GM18526 (cell line): Measurements from ENCODE around the gene MRPL41.
A peak's percentile ranks its signal among the peaks of the same experiment; 100 is the strongest.

ENCODE experiments used
- POLR2A ChIP-seq: IDR thresholded peaks from 3 replicates; pipeline ENCODE4 v1.6.1; 2011; ENCODE audit not compliant: insufficient read length; ENCODE audit errors: extremely low read depth

The MRPL41 gene

GRCh38 chr9:137579259-137579604, 27.6 kb downstream of the MRPL41 start:
- TF ChIP-seq POLR2A: no peak

- no peak for TF ChIP-seq POLR2A
These were observed 28.7 kb downstream of the MRPL41 start for GRCh38 chr9:137580209-137580953.

- no peak for TF ChIP-seq POLR2A
These were observed 29.3 kb downstream of the MRPL41 start for GRCh38 chr9:137580954-137581322.

GRCh38 chr9:137581361-137582285, 29.9 kb downstream of the MRPL41 start:
- no peak for TF ChIP-seq POLR2A

- TF ChIP-seq POLR2A: no peak
These were observed 30.7 kb downstream of the MRPL41 start for GRCh38 chr9:137582286-137582860.

- TF ChIP-seq POLR2A: no peak
These were observed 31.7 kb downstream of the MRPL41 start for GRCh38 chr9:137583347-137583746.

GRCh38 chr9:137583957-137584356, 32.3 kb downstream of the MRPL41 start:
- no peak for TF ChIP-seq POLR2A

GRCh38 chr9:137586854-137587253, 35.2 kb downstream of the MRPL41 start:
- no peak for TF ChIP-seq POLR2A

GRCh38 chr9:137588311-137588710, 36.6 kb downstream of the MRPL41 start:
- TF ChIP-seq POLR2A: no peak

GRCh38 chr9:137588891-137589290, 37.2 kb downstream of the MRPL41 start:
- TF ChIP-seq POLR2A: no peak

- no peak for TF ChIP-seq POLR2A
These were observed 37.9 kb downstream of the MRPL41 start for GRCh38 chr9:137589441-137590122.

- no peak for TF ChIP-seq POLR2A
These were observed 38.4 kb downstream of the MRPL41 start for GRCh38 chr9:137590123-137590468.

- peak; percentile 49 for TF ChIP-seq POLR2A
These were observed 39.0 kb downstream of the MRPL41 start, which contains the start of gene ZMYND19 for GRCh38 chr9:137590469-137591383. ZMYND19 (minus strand) TSS chr9:137590512; CDS start chr9:137590263, 249 bp downstream.

GRCh38 chr9:137592767-137593166, 41.1 kb downstream of the MRPL41 start:
- no peak for TF ChIP-seq POLR2A
